GM18502 (cell line): ENCODE data around the gene CST1.
"Not testable (repeated sequence)": the region's sequence is repeated elsewhere in the genome, so short reads cannot be mapped to it uniquely, and the experiment has no call there.

ENCODE experiments used
- ATAC-seq: cut with Tn5 transposase; IDR thresholded peaks from one replicate; pipeline ENCODE4 v1.9.1; 2021; ENCODE audit warnings: mild to moderate bottlenecking; ENCODE audit not compliant: unreplicated experiment, poor library complexity

Gene CST1

DNA sequence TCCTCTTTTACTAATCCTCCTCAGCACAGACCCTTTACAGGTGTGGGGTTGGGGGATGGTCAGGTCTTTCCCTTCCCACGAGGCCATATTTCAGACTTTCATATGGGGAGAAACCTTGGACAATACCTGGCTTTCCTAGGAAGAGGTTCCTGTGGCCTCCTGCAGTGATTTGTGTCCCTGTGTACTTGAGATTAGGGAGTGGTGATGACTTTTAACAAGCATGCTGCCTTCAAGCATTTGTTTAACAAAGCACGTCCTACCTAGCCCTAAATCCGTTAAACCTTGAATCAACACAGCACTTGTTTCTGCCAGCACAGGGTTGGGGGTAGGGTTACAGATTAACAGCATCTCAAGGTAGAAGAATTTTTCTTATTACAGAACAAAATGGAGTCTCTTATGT lies 6.1 kb upstream of the CST1 start:
- ATAC-seq: not testable (repeated sequence)

DNA sequence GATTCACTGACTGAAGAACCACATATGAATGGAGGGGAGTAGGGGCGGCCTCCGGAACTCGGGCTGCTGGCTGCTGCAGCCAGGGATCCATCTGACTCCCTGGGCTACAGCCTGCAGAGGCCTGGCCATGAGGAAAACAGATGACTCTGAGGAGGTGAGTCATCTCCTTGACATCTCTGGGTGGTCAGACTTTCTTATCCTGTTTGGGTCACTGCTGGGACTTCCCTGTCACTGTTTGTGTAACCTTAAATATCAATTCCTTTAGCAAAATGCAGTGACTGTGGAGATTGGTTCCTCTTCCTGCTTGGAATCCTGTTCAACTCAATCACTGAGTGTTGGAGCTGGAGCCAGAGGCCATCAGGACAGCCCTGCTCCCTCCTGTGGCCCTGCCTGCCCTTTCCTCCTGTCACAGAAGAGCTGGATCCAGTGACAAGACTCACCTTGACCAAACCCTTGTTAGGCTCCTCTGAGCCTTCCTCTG lies 4.4 kb upstream of the CST1 start:
- ATAC-seq: not testable (repeated sequence)

GRCh38 chr20:23754731-23755130 lies 4.0 kb upstream of the CST1 start:
- ATAC-seq: no peak

DNA sequence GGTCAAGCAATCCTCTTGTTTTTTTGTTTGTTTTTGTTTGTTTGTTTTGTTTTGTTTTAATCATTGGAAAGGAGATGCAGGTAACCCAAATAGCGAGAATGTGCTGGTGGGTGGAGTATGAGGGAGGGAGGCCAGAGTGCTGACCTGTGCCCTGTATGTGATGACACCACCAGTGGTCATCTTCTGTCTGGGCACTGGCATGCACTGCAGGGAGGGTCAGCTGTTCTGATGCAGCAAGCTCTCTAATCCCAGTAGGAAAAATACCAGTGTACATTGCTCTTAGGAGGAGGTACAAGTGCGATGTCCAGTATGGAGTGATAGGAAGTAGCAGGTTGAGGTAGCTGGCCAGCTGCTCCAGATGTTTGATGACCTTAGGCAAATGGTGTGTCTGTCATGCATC lies 2.9 kb upstream of the CST1 start:
- ATAC-seq: no peak

DNA sequence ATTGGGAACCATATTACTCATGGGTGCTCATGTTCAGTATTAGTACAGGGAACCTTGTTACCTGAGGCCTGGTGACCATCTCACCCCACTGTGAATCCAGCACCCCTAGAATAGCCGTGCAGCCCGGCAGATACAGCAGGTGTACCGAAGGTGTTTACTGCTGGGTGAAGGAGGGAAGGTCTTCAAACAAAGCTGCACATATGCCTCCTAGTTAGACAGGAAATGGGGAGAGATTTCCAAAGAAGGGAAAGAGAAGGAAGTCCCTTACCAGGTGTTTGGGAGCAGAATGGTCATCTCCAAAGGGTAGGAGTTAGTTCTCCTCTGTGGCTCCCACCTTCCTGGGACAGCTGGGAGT lies 2.4 kb upstream of the CST1 start:
- ATAC-seq: no peak

- ATAC-seq: no peak
Measured at GRCh38 chr20:23752481-23753193, 1.9 kb upstream of the CST1 start.

- ATAC-seq: no peak
Measured at GRCh38 chr20:23752019-23752418, 1.3 kb upstream of the CST1 start.

DNA sequence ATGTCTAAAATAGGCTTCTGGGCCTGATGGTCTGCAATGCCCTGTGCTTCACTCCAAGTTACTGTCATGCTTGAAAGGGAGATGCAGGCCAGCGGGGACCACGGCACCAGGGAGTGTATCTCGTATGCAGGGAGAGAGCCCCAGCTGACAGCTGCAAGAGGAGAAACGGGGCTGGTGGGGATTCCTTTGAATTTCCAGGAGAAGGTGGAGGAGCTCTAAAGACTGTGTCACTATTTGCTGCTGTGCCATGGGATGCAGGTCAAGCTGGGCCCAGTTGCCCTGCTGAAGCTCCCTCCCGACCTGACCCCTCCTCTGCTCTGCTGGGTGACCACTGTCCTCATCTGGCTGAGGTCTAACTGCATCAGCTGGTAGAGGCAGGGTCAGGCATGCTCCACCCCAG lies 989 bp downstream of the CST1 start:
- ATAC-seq: no peak

DNA sequence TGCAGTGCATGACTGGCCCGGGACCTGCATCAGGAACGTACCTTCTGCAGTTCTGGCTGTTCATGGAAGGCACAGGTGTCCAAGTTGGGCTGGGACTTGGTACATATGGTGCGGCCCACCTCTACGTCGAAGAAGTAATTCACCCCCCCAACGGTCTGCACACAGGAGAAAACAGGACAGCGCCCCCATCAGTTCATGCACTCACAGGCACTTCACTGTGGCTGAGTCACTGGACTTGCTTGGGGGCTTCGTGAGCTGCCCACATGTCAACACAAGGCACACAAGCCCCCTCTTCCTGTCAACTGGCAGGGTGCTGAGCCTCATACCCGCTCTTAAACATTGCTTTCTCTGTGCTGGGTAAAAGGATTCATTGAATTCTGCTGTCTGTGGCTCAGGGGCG lies 1.8 kb downstream of the CST1 start:
- ATAC-seq: not testable (repeated sequence)

GRCh38 chr20:23747551-23747950 lies 3.2 kb downstream of the CST1 start:
- ATAC-seq: not testable (repeated sequence)

- not testable (repeated sequence) for ATAC-seq
Measured at GRCh38 chr20:23747092-23747491, 3.6 kb downstream of the CST1 start.

GRCh38 chr20:23746321-23746720 lies 4.4 kb downstream of the CST1 start:
- no peak for ATAC-seq

GRCh38 chr20:23745247-23745646 lies 5.5 kb downstream of the CST1 start:
- ATAC-seq: no peak

DNA sequence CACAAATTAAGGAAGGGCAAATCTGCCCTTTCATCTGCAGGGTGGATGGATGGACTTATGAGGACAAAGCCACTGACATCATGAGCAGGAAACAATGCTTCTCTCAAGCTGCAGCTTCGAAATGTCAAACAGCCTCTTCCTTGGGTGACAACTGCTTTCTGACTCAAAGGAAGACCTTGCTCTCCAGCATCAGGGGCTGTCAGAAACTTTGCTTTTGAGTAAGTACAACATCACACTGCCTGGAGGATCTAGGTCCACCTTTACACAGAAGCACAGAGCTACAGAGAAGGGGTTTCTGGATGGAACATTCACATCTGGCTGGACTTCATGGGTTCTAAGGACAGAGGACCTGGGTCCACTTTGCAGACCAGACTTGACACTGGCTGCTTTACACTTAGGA lies 5.9 kb downstream of the CST1 start:
- no peak for ATAC-seq

DNA sequence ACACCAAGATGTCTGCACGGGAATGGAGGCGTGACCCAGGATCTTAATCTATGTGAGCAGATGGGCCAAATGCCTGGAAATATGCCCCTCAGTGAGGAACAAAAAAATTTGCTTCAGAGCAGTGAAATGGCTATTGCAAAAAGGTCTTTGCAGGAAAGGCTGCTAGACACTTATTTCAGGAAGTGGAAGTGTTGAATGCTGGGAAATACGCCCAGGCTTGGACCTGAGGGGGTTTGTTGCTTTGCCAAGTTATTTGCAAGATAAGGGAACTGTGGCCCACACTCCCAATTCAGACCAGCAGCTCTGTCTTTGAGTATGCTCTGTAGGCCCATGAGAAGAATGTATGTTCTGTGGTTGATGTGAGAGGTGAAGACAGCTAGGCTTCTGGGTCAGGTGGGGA lies 15.3 kb downstream of the CST1 start:
- not testable (repeated sequence) for ATAC-seq

DNA sequence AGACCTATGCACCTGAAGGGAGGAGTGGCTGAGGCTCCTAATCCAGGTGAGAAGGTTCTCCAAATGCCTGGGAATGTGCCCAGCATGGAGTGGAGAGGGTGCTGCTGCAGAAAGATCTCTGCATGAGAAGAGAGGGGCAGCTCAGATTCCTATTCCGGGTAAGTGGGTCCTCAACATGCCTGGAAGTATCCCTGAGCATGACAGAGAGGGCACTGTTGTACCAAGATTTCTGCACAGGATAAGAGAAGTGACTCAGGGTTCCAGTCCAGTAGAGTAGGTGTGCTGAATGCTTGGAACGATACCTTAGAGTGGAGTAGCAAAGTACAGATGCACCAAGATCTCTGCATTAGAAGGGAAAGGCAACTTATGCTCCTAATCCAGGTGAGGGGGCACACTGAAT lies 15.8 kb downstream of the CST1 start:
- not testable (repeated sequence) for ATAC-seq

- ATAC-seq: not testable (repeated sequence)
Measured at GRCh38 chr20:23734440-23734839, 16.3 kb downstream of the CST1 start.

- no peak for ATAC-seq
Measured at GRCh38 chr20:23727016-23727415, 23.7 kb downstream of the CST1 start.

GRCh38 chr20:23725102-23725501 lies 25.6 kb downstream of the CST1 start:
- no peak for ATAC-seq

DNA sequence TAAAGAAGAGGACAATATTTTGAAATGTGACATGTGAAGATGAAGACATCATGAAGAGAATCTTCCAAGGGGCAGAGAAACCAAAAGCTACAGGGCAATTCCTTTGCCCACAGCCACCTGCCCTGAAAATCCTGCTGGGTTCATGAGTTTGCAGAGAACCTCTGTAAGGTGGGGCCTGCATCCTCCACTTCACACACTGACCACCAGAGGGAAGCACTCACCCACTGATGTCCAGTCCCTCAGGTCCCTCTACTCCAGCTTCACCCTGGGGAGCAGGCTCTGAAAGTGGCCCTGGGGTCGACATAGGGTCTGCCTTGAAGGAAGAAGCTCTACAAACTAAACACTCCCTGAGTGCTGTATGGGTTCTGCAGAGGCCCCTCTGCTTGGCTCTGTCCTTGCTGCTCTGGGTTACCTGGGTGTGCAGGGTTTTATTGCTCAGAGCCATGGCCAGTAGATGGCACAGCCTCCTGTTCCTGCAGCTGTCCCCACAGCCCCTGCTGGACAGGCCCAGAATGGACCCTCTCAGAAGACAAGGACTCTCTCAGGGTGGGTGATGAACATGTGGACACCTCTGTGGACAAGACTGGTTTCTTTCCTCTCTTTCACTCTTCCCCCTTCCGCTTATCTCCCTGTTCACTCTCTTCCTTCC lies 27.0 kb downstream of the CST1 start:
- ATAC-seq: peak; percentile 67

GRCh38 chr20:23722851-23723250 lies 27.9 kb downstream of the CST1 start:
- not testable (repeated sequence) for ATAC-seq

DNA sequence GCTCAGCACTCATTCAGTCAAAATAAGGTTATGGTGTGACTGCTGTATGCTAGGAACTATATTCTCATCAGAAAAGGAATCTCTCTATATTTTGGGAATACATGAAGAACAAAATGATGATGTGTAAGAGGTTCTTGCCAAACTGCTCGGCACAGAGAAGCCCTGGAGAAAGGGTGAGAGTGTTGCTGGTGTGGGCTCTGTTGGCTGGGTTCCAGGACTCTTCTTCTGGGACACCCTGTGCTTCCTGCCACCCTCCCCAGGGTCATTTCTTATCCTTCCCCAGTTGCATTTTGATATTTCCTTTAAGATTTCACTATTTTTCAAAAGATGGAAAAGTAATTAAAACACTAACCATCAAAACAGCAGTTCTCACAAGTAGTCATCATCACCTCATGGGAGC lies 28.8 kb downstream of the CST1 start:
- ATAC-seq: no peak
